HL-60 (cell line): ENCODE results near the gene CCL4.

Experiments
- DNase-seq, 2 experiments: peaks; one replicate each; pipeline ENCODE4 v3.0.0-alpha.2; 2010 to 2020; ENCODE audit warnings: low read depth in 1 of 2, low spot score in 1 of 2
- H3K27ac ChIP-seq: fragments of 250-450 bp; sonication (Bioruptor Pico); replicated peaks from 2 replicates; pipeline ENCODE4 v1.5.1; 2020; ENCODE audit warnings: mild to moderate bottlenecking, moderate library complexity
- H3K27me3 ChIP-seq: fragments of 250-450 bp; sonication (Bioruptor Pico); 2 replicates; pipeline ENCODE4 v1.5.1; 2021; ENCODE audit warnings: mild to moderate bottlenecking, moderate library complexity; ENCODE audit not compliant: insufficient read depth, poor library complexity, severe bottlenecking
- H3K4me3 ChIP-seq: replicated peaks from 2 replicates; pipeline ENCODE4 v1.5.1; 2011; ENCODE audit warnings: mild to moderate bottlenecking, control low read depth, low read length; ENCODE audit not compliant: insufficient read depth
- GABPA ChIP-seq: IDR thresholded peaks from 2 replicates; pipeline ENCODE4 v1.6.1; 2012; ENCODE audit warnings: low read depth
- POLR2AphosphoS5 ChIP-seq: IDR thresholded peaks from 2 replicates; pipeline ENCODE4 v1.6.1; 2012; ENCODE audit warnings: low read depth
- SPI1 ChIP-seq: IDR thresholded peaks from 2 replicates; pipeline ENCODE4 v1.6.1; 2012; ENCODE audit warnings: low read depth, mild to moderate bottlenecking, borderline replicate concordance
- TF ChIP-seq, protein P1 (sequence below): IDR thresholded peaks from one replicate; pipeline ENCODE4 v1.5.1; 2011; ENCODE audit warnings: low read length, control low read depth, inconsistent platforms; ENCODE audit not compliant: insufficient read depth
- TF ChIP-seq, protein P2 (sequence below): IDR thresholded peaks from 2 replicates; pipeline ENCODE4 v1.6.1; 2012; ENCODE audit warnings: low read depth; ENCODE audit not compliant: insufficient replicate concordance

CCL4 gene

GRCh38 chr17:36148559-36149295, 45.1 kb downstream of the CCL4 start:
- Histone ChIP-seq H3K27ac (peak overlapping the region; percentile 29), H3K4me3 (no peak overlapping the region), H3K27me3 (no peaks in the 10 kb centered on the region)
- TF ChIP-seq POLR2AphosphoS5 (no peak), SPI1 (no peak), GABPA (no peak)
- TF ChIP-seq, protein P1, sequence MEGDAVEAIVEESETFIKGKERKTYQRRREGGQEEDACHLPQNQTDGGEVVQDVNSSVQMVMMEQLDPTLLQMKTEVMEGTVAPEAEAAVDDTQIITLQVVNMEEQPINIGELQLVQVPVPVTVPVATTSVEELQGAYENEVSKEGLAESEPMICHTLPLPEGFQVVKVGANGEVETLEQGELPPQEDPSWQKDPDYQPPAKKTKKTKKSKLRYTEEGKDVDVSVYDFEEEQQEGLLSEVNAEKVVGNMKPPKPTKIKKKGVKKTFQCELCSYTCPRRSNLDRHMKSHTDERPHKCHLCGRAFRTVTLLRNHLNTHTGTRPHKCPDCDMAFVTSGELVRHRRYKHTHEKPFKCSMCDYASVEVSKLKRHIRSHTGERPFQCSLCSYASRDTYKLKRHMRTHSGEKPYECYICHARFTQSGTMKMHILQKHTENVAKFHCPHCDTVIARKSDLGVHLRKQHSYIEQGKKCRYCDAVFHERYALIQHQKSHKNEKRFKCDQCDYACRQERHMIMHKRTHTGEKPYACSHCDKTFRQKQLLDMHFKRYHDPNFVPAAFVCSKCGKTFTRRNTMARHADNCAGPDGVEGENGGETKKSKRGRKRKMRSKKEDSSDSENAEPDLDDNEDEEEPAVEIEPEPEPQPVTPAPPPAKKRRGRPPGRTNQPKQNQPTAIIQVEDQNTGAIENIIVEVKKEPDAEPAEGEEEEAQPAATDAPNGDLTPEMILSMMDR: peak; percentile 100
- TF ChIP-seq, protein P2, sequence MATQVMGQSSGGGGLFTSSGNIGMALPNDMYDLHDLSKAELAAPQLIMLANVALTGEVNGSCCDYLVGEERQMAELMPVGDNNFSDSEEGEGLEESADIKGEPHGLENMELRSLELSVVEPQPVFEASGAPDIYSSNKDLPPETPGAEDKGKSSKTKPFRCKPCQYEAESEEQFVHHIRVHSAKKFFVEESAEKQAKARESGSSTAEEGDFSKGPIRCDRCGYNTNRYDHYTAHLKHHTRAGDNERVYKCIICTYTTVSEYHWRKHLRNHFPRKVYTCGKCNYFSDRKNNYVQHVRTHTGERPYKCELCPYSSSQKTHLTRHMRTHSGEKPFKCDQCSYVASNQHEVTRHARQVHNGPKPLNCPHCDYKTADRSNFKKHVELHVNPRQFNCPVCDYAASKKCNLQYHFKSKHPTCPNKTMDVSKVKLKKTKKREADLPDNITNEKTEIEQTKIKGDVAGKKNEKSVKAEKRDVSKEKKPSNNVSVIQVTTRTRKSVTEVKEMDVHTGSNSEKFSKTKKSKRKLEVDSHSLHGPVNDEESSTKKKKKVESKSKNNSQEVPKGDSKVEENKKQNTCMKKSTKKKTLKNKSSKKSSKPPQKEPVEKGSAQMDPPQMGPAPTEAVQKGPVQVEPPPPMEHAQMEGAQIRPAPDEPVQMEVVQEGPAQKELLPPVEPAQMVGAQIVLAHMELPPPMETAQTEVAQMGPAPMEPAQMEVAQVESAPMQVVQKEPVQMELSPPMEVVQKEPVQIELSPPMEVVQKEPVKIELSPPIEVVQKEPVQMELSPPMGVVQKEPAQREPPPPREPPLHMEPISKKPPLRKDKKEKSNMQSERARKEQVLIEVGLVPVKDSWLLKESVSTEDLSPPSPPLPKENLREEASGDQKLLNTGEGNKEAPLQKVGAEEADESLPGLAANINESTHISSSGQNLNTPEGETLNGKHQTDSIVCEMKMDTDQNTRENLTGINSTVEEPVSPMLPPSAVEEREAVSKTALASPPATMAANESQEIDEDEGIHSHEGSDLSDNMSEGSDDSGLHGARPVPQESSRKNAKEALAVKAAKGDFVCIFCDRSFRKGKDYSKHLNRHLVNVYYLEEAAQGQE: no peak
- peak; percentile 65 to 90 for DNase-seq

DNA sequence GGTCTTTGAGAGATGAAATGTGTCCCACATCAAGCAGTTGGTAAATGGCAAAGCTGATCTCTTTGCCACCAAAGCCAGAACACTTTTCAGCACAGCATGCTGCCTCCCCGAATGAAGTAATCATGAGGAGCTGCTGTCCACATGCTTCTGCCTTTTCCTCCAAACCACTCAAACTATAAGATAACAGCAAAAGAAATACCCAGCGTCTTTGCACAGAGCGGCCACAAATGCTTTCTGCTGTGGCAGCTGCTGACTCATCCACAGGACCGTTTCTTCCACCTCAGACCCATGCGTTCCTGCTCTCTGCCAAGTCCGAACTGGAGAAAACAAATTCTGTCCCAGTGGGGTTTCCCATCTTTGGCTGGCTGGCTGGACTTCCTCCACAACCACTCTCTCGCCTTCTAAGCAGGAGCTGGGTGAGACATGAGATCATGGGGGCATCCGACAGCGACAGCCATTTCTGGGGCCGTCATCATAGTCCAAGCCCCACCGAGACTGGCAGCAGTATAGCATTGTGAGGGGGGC, 45.7 kb downstream of the CCL4 start:
- no peaks in the 10 kb centered on the region for H3K27me3 ChIP-seq
- H3K4me3 ChIP-seq: no peak overlapping the region
- no peak for TF ChIP-seq POLR2AphosphoS5
- TF ChIP-seq SPI1: no peak
- TF ChIP-seq, protein P2: peak; percentile 34
- no peak for TF ChIP-seq GABPA
- peak overlapping the region; percentile 29 for H3K27ac ChIP-seq
- peak; percentile 27 to 68 for DNase-seq

GRCh38 chr17:36151891-36152638, 48.4 kb downstream of the CCL4 start:
- H3K27me3 ChIP-seq: no peaks in the 10 kb centered on the region
- no peak for DNase-seq
- no peak overlapping the region for H3K27ac ChIP-seq
- TF ChIP-seq, protein P2: no peak
- TF ChIP-seq GABPA (no peak), POLR2AphosphoS5 (no peak), SPI1 (no peak)
- TF ChIP-seq, protein P1: no peak
- H3K4me3 ChIP-seq: no peak overlapping the region
